IPS-18a (cell line): ENCODE results near the gene CELSR3.

Experiments used
- H3K27ac ChIP-seq: one replicate; pipeline ENCODE4 v1.5.1; 2013; ENCODE audit warnings: low read length
- H3K27me3 ChIP-seq: one replicate; pipeline ENCODE4 v1.6.1; 2013; ENCODE audit warnings: mild to moderate bottlenecking, low read length; ENCODE audit not compliant: control insufficient read depth, insufficient read depth
- H3K36me3 ChIP-seq: one replicate; pipeline ENCODE4 v1.6.1; 2013; ENCODE audit warnings: low read depth, low read length; ENCODE audit not compliant: control insufficient read depth
- H3K4me1 ChIP-seq: one replicate; pipeline ENCODE4 v1.6.1; 2013; ENCODE audit warnings: low read depth, low read length; ENCODE audit not compliant: control insufficient read depth
- H3K4me3 ChIP-seq: one replicate; pipeline ENCODE4 v1.5.1; 2013; ENCODE audit warnings: low read length
- H3K9ac ChIP-seq: one replicate; pipeline ENCODE4 v1.6.1; 2013; ENCODE audit warnings: mild to moderate bottlenecking, low read length, moderate library complexity
- H3K9me3 ChIP-seq: one replicate; pipeline ENCODE4 v1.6.1; 2013; ENCODE audit warnings: low read depth, low read length; ENCODE audit not compliant: control insufficient read depth

CELSR3 gene

GRCh38 chr3:48595075-48595525 lies 67.6 kb downstream of the CELSR3 start, which contains the start of gene COL7A1:
Gene COL7A1 (minus strand): TSS chr3:48595329. CDS start chr3:48595159, 170 bp downstream.
- Histone ChIP-seq H3K27ac (no peak within 1 kb of the TSS), H3K9ac (peak within 1 kb of the TSS; percentile 20), H3K27me3 (no peaks in the 10 kb centered on the region), H3K4me3 (peak within 1 kb of the TSS; percentile 15), H3K36me3 (peaks cover 30% of the 10 kb centered on the region), H3K9me3 (no peaks in the 10 kb centered on the region), H3K4me1 (peaks cover 6% of the 10 kb centered on the region)

- Histone ChIP-seq H3K4me1 (peaks cover 6% of the 10 kb centered on the region), H3K4me3 (peak overlapping the region; percentile 15), H3K27ac (no peak overlapping the region), H3K9ac (peak overlapping the region; percentile 20), H3K36me3 (peaks cover 24% of the 10 kb centered on the region), H3K9me3 (no peaks in the 10 kb centered on the region), H3K27me3 (no peaks in the 10 kb centered on the region)
These were observed 68.2 kb downstream of the CELSR3 start for GRCh38 chr3:48594417-48595049.

GRCh38 chr3:48593337-48593736 lies 69.3 kb downstream of the CELSR3 start:
- peaks cover 6% of the 10 kb centered on the region for H3K4me1 ChIP-seq
- H3K9me3 ChIP-seq = no peaks in the 10 kb centered on the region
- no peaks in the 10 kb centered on the region for H3K27me3 ChIP-seq
- no peak overlapping the region for H3K27ac ChIP-seq
- no peak overlapping the region for H3K9ac ChIP-seq
- H3K4me3 ChIP-seq = no peak overlapping the region
- H3K36me3 ChIP-seq = peaks cover 12% of the 10 kb centered on the region

- no peak overlapping the region for H3K4me3 ChIP-seq
- H3K9ac ChIP-seq = no peak overlapping the region
- H3K9me3 ChIP-seq = no peaks in the 10 kb centered on the region
- no peak overlapping the region for H3K27ac ChIP-seq
- H3K27me3 ChIP-seq = no peaks in the 10 kb centered on the region
- peaks cover 6% of the 10 kb centered on the region for H3K4me1 ChIP-seq
- peaks cover 5% of the 10 kb centered on the region for H3K36me3 ChIP-seq
These were observed 70.1 kb downstream of the CELSR3 start for GRCh38 chr3:48592519-48593087.

- H3K27me3 ChIP-seq = no peaks in the 10 kb centered on the region
- no peaks in the 10 kb centered on the region for H3K36me3 ChIP-seq
- no peak overlapping the region for H3K27ac ChIP-seq
- H3K9me3 ChIP-seq = no peaks in the 10 kb centered on the region
- H3K9ac ChIP-seq = no peak overlapping the region
- peaks cover 6% of the 10 kb centered on the region for H3K4me1 ChIP-seq
- no peak overlapping the region for H3K4me3 ChIP-seq
These were observed 70.7 kb downstream of the CELSR3 start for GRCh38 chr3:48591886-48592518.

- Histone ChIP-seq H3K4me3 (no peak overlapping the region), H3K4me1 (peaks cover 6% of the 10 kb centered on the region), H3K9me3 (no peaks in the 10 kb centered on the region), H3K27ac (no peak overlapping the region), H3K9ac (no peak overlapping the region), H3K36me3 (no peaks in the 10 kb centered on the region), H3K27me3 (no peaks in the 10 kb centered on the region)
These were observed 71.2 kb downstream of the CELSR3 start for GRCh38 chr3:48591436-48591835.

GRCh38 chr3:48588230-48588629 lies 74.5 kb downstream of the CELSR3 start:
- Histone ChIP-seq H3K27me3 (no peaks in the 10 kb centered on the region), H3K27ac (no peak overlapping the region), H3K9me3 (no peaks in the 10 kb centered on the region), H3K9ac (no peak overlapping the region), H3K4me1 (no peaks in the 10 kb centered on the region), H3K36me3 (no peaks in the 10 kb centered on the region), H3K4me3 (no peak overlapping the region)

- Histone ChIP-seq H3K4me3 (no peak overlapping the region), H3K36me3 (no peaks in the 10 kb centered on the region), H3K9ac (no peak overlapping the region), H3K27me3 (no peaks in the 10 kb centered on the region), H3K27ac (no peak overlapping the region), H3K4me1 (no peaks in the 10 kb centered on the region), H3K9me3 (no peaks in the 10 kb centered on the region)
These were observed 75.0 kb downstream of the CELSR3 start for GRCh38 chr3:48587686-48588085.
